H9 (cell line): ENCODE results near the gene ODC1. TPM values are rescaled to one million over a fixed set of nuclear protein-coding genes. Genes with fewer than 3 reads are reported as not detected.

Experiments used
- DNase-seq: peaks from one replicate; pipeline ENCODE4 v3.0.0-alpha.2; 2017
- H2AFZ ChIP-seq: one replicate; pipeline ENCODE4 v1.6.1; 2013; ENCODE audit warnings: mild to moderate bottlenecking, low read length, control low read depth, moderate library complexity
- H2AK5ac ChIP-seq: 2 replicates; pipeline ENCODE4 v1.6.1; 2013; ENCODE audit warnings: low read length, control low read depth, mixed read lengths; ENCODE audit not compliant: insufficient read length
- H2BK120ac ChIP-seq: one replicate; pipeline ENCODE4 v1.6.1; 2013; ENCODE audit warnings: low read depth, mild to moderate bottlenecking, low read length, control low read depth, inconsistent platforms; ENCODE audit not compliant: poor library complexity, severe bottlenecking
- H2BK12ac ChIP-seq: 2 replicates; pipeline ENCODE4 v1.6.1; 2013; ENCODE audit warnings: low read length, control low read depth, mixed read lengths, low read depth; ENCODE audit not compliant: insufficient read length
- H2BK15ac ChIP-seq: 2 replicates; pipeline ENCODE4 v1.6.1; 2013; ENCODE audit warnings: low read depth, low read length, control low read depth
- H2BK20ac ChIP-seq: one replicate; pipeline ENCODE4 v1.6.1; 2013; ENCODE audit warnings: low read depth, mild to moderate bottlenecking, low read length, control low read depth, inconsistent platforms; ENCODE audit not compliant: poor library complexity, severe bottlenecking
- H2BK5ac ChIP-seq: 2 replicates; pipeline ENCODE4 v1.6.1; 2013; ENCODE audit warnings: low read length, control low read depth, mixed read lengths; ENCODE audit not compliant: insufficient read length
- H3K14ac ChIP-seq: 2 replicates; pipeline ENCODE4 v1.6.1; 2013; ENCODE audit warnings: low read length, control low read depth; ENCODE audit not compliant: insufficient read depth
- H3K18ac ChIP-seq: 2 replicates; pipeline ENCODE4 v1.6.1; 2013; ENCODE audit warnings: low read depth, mild to moderate bottlenecking, mixed read lengths, low read length, control low read depth; ENCODE audit not compliant: insufficient read length
- H3K23ac ChIP-seq: 2 replicates; pipeline ENCODE4 v1.6.1; 2013; ENCODE audit warnings: low read length, control low read depth, mixed read lengths, low read depth; ENCODE audit not compliant: insufficient read length
- H3K23me2 ChIP-seq: 2 replicates; pipeline ENCODE4 v1.6.1; 2013; ENCODE audit warnings: low read depth, mild to moderate bottlenecking, mixed read lengths, low read length, control low read depth; ENCODE audit not compliant: insufficient read length, poor library complexity, severe bottlenecking
- H3K27ac ChIP-seq: 2 replicates; pipeline ENCODE4 v1.5.1; 2013; ENCODE audit warnings: low read length, control low read depth, mixed read lengths, low read depth; ENCODE audit not compliant: insufficient read length
- H3K27me3 ChIP-seq: 2 replicates; pipeline ENCODE4 v1.6.1; 2013; ENCODE audit warnings: low read length, control low read depth, inconsistent platforms; ENCODE audit not compliant: insufficient read depth
- H3K4ac ChIP-seq: 2 replicates; pipeline ENCODE4 v1.6.1; 2013; ENCODE audit warnings: low read depth, mild to moderate bottlenecking, control low read depth, inconsistent platforms, low read length, moderate library complexity
- H3K4me1 ChIP-seq: 2 replicates; pipeline ENCODE4 v1.6.1; 2013; ENCODE audit warnings: low read length, control low read depth, inconsistent platforms; ENCODE audit not compliant: insufficient read depth
- H3K4me2 ChIP-seq: 2 replicates; pipeline ENCODE4 v1.6.1; 2013; ENCODE audit warnings: low read length, control low read depth, mixed read lengths; ENCODE audit not compliant: insufficient read length, insufficient read depth
- H3K56ac ChIP-seq: 2 replicates; pipeline ENCODE4 v1.6.1; 2013; ENCODE audit warnings: low read depth, mild to moderate bottlenecking, mixed read lengths, low read length, control low read depth; ENCODE audit not compliant: insufficient read length
- H3K79me1 ChIP-seq: 2 replicates; pipeline ENCODE4 v1.6.1; 2013; ENCODE audit warnings: low read depth, mild to moderate bottlenecking, moderate library complexity, low read length, control low read depth, inconsistent platforms; ENCODE audit not compliant: insufficient read depth, poor library complexity, severe bottlenecking
- H3K79me2 ChIP-seq: 2 replicates; pipeline ENCODE4 v1.6.1; 2013; ENCODE audit warnings: low read length, control low read depth, inconsistent platforms; ENCODE audit not compliant: insufficient read depth
- H3K9ac ChIP-seq: 2 replicates; pipeline ENCODE4 v1.6.1; 2013; ENCODE audit warnings: low read length, control low read depth, mixed read lengths; ENCODE audit not compliant: insufficient read length; ENCODE audit errors: extremely low read depth
- H3K9me3 ChIP-seq: one replicate; pipeline ENCODE4 v1.6.1; 2013; ENCODE audit warnings: low read depth, low read length, inconsistent platforms; ENCODE audit not compliant: control insufficient read depth
- H3T11ph ChIP-seq: one replicate; pipeline ENCODE4 v1.6.1; 2013; ENCODE audit warnings: mild to moderate bottlenecking, low read length, control low read depth, inconsistent platforms
- H4K20me1 ChIP-seq: one replicate; pipeline ENCODE4 v1.6.1; 2013; ENCODE audit not compliant: control insufficient read depth, insufficient read length, insufficient read depth
- H4K5ac ChIP-seq: 2 replicates; pipeline ENCODE4 v1.6.1; 2013; ENCODE audit warnings: low read depth, mild to moderate bottlenecking, mixed read lengths, low read length, control low read depth; ENCODE audit not compliant: insufficient read length
- H4K8ac ChIP-seq: replicated peaks from 2 replicates; pipeline ENCODE4 v1.6.1; 2013; ENCODE audit warnings: low read length, control low read depth, mixed read lengths, low read depth; ENCODE audit not compliant: insufficient read length
- H4K91ac ChIP-seq: 2 replicates; pipeline ENCODE4 v1.6.1; 2013; ENCODE audit warnings: low read depth, mild to moderate bottlenecking, moderate library complexity, mixed read lengths, low read length, control low read depth; ENCODE audit not compliant: insufficient read length
- H3K27ac Mint-ChIP-seq, 3 experiments: 2 replicates in 2 of 3; 3 replicates in 1 of 3; pipeline ENCODE4 v1.8.0; 2020 to 2021; ENCODE audit warnings: mixed read lengths in 3 of 3, mild to moderate bottlenecking in 1 of 3, moderate library complexity in 1 of 3
- H3K27me3 Mint-ChIP-seq: 2 replicates; pipeline ENCODE4 v1.8.0; 2021; ENCODE audit warnings: low read depth, mild to moderate bottlenecking, moderate library complexity, mixed read lengths
- H3K36me3 Mint-ChIP-seq, 3 experiments: 2 replicates in 2 of 3; 3 replicates in 1 of 3; pipeline ENCODE4 v1.8.0; 2020 to 2021; ENCODE audit warnings: low read depth in 3 of 3, mixed read lengths in 3 of 3; ENCODE audit not compliant: insufficient read depth in 1 of 3
- H3K4me1 Mint-ChIP-seq, 2 experiments: 2 replicates each; pipeline ENCODE4 v1.8.0; 2020; ENCODE audit warnings: mixed read lengths in 2 of 2
- H3K4me3 Mint-ChIP-seq, 2 experiments: 2 replicates in 1 of 2; 3 replicates in 1 of 2; pipeline ENCODE4 v1.8.0; 2020 to 2021; ENCODE audit warnings: mild to moderate bottlenecking in 2 of 2, mixed read lengths in 2 of 2, moderate library complexity in 1 of 2
- H3K9me3 Mint-ChIP-seq, 2 experiments: 2 replicates in 1 of 2; 3 replicates in 1 of 2; pipeline ENCODE4 v1.8.0; 2020; ENCODE audit warnings: mild to moderate bottlenecking in 2 of 2, mixed read lengths in 2 of 2, moderate library complexity in 1 of 2
- WGBS: extraction: QIAGEN DNeasy Blood & Tissue Kit; methylation state at CpG from one replicate; pipeline ENCODE4 v1.1.7; 2013; ENCODE audit warnings: missing lambda C conversion rate, low lambda C conversion rate, mixed read lengths; ENCODE audit not compliant: insufficient read length; ENCODE audit errors: extremely low coverage; 5-methylcytosine and 5-hydroxymethylcytosine counted together
- total RNA-seq: library from RNA; stranded (reverse); gene quantifications from 2 replicates; pipeline ENCODE4 v1.2.1, GENCODE V29; 2021
- TF ChIP-seq, protein P1 (sequence below): fragments of 200-600 bp; sonication (generic); conservative IDR thresholded peaks from 3 replicates; pipeline ENCODE4 v1.8.0; 2021; ENCODE audit warnings: antibody characterized with exemption, mild to moderate bottlenecking

Gene ODC1
- total RNA-seq, 1 experiment from 2014 or later = 48.3 TPM

DNA sequence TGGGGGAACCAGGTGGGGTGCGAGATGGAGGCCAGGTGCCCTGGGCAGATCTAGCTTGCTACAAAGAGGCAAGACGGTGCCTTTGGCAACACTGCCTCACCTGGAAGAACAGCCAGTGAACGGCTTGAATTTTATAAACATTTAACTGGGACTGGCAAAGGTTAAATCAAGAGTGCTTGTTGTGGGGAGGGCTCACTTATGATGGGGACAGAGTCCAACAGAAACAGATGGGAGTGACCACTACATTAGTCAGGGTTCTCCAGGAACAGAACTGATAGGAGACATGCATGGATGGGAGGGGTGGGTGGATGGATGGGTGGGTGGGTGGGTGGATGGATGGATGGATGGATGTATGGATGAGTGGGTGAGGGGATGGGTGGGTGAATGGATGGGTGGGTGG is 19.2 kb downstream of the ODC1 start:
- H3K18ac ChIP-seq = no peak overlapping the region
- no peak overlapping the region for H2BK120ac ChIP-seq
- no peaks in the 10 kb centered on the region for H3K79me1 ChIP-seq
- H3K27me3 ChIP-seq = no peaks in the 10 kb centered on the region
- peaks cover 0 to 4% of the 10 kb centered on the region in 2 experiments; a peak in 1 of 5 replicates for H3K9me3 Mint-ChIP-seq
- H2AK5ac ChIP-seq = no peak overlapping the region
- peaks cover 7 to 13% of the 10 kb centered on the region in 2 experiments; a peak in 3 of 4 replicates for H3K4me1 Mint-ChIP-seq
- no peak overlapping the region for H3K4me2 ChIP-seq
- no peak overlapping the region for H3K4ac ChIP-seq
- no peak overlapping the region for H2AFZ ChIP-seq
- no peak overlapping the region for H2BK12ac ChIP-seq
- H3K79me2 ChIP-seq = no peaks in the 10 kb centered on the region
- H2BK5ac ChIP-seq = no peak overlapping the region
- H4K91ac ChIP-seq = no peak overlapping the region
- no peak overlapping the region for H3K56ac ChIP-seq
- no peaks in the 10 kb centered on the region for H3K9me3 ChIP-seq
- no CpG with 5 or more reads among the region's 3 CpGs for WGBS
- H3T11ph ChIP-seq = no peak overlapping the region
- H3K9ac ChIP-seq = no peak overlapping the region
- no peak overlapping the region for H3K14ac ChIP-seq
- H3K27ac ChIP-seq = no peak overlapping the region
- no peak overlapping the region for H3K27ac Mint-ChIP-seq
- H3K4me3 Mint-ChIP-seq = no peak overlapping the region
- H3K23me2 ChIP-seq = no peaks in the 10 kb centered on the region
- no peak overlapping the region for H2BK15ac ChIP-seq
- H2BK20ac ChIP-seq = no peak overlapping the region
- H3K36me3 Mint-ChIP-seq = no peaks in the 10 kb centered on the region
- no peak for DNase-seq
- no peaks in the 10 kb centered on the region; the same call in 1 of the 2 replicates for H3K4me1 ChIP-seq
- no peak overlapping the region for H3K23ac ChIP-seq
- no peak overlapping the region for H4K8ac ChIP-seq
- H4K5ac ChIP-seq = no peak overlapping the region
- no peaks in the 10 kb centered on the region for H4K20me1 ChIP-seq
- H3K27me3 Mint-ChIP-seq = peaks cover 13% of the 10 kb centered on the region
- TF ChIP-seq, protein P1, sequence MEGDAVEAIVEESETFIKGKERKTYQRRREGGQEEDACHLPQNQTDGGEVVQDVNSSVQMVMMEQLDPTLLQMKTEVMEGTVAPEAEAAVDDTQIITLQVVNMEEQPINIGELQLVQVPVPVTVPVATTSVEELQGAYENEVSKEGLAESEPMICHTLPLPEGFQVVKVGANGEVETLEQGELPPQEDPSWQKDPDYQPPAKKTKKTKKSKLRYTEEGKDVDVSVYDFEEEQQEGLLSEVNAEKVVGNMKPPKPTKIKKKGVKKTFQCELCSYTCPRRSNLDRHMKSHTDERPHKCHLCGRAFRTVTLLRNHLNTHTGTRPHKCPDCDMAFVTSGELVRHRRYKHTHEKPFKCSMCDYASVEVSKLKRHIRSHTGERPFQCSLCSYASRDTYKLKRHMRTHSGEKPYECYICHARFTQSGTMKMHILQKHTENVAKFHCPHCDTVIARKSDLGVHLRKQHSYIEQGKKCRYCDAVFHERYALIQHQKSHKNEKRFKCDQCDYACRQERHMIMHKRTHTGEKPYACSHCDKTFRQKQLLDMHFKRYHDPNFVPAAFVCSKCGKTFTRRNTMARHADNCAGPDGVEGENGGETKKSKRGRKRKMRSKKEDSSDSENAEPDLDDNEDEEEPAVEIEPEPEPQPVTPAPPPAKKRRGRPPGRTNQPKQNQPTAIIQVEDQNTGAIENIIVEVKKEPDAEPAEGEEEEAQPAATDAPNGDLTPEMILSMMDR = no peak
